ENCODE data around the gene SPHK1.

The SPHK1 gene

GRCh38 chr17:76422406-76422805, 38.0 kb downstream of the SPHK1 start:
- Histone ChIP-seq H3K9me3 (ENCODE audit: insufficient read depth, low read depth, low read length) (no peaks in the 10 kb centered on the region), H3K4me3 (ENCODE audit: low read length, poor library complexity, severe bottlenecking) (no peak overlapping the region), H3K27me3 (ENCODE audit: insufficient read depth, low read length, poor library complexity, severe bottlenecking) (no peaks in the 10 kb centered on the region), H4K20me1 (ENCODE audit: insufficient read depth, low read length, poor library complexity, severe bottlenecking) (peaks cover 12% of the 10 kb centered on the region), H3K4me2 (ENCODE audit: low read depth, low read length, poor library complexity, severe bottlenecking) (no peak overlapping the region), H3K9me2 (replicated peaks; ENCODE audit: low read depth, low read length) (no peaks in the 10 kb centered on the region), H3F3A (ENCODE audit: low read depth) (no peaks in the 10 kb centered on the region), H3K9ac (ENCODE audit: low read depth, low read length, poor library complexity, severe bottlenecking) (no peak overlapping the region), H3K4me1 (ENCODE audit: insufficient read depth, low read length, poor library complexity, severe bottlenecking) (no peaks in the 10 kb centered on the region), H2AFZ (ENCODE audit: low read length) (no peak overlapping the region), H3K36me3 (ENCODE audit: insufficient read depth, low read length) (peaks cover 8% of the 10 kb centered on the region; the same call in 1 of the 2 replicates), H3K79me2 (ENCODE audit: insufficient read depth, low read length) (peaks cover 82% of the 10 kb centered on the region)
- TF ChIP-seq EZH2phosphoT487 (IDR thresholded peaks at IDR 0.05; ENCODE audit: borderline replicate concordance) (no peak), CTCF (conservative IDR thresholded peaks at IDR 0.05; ENCODE audit: low read length) (no peak)

GRCh38 chr17:76422860-76423259, 38.5 kb downstream of the SPHK1 start:
- H3K36me3 ChIP-seq (ENCODE audit: insufficient read depth, low read length), result peaks cover 8% of the 10 kb centered on the region; the same call in 1 of the 2 replicates
- H3K9me3 ChIP-seq (ENCODE audit: insufficient read depth, low read depth, low read length), result no peaks in the 10 kb centered on the region
- no peak overlapping the region for H3K4me2 ChIP-seq (ENCODE audit: low read depth, low read length, poor library complexity, severe bottlenecking)
- H3K4me3 ChIP-seq (ENCODE audit: low read length, poor library complexity, severe bottlenecking), result no peak overlapping the region
- no peak overlapping the region for H2AFZ ChIP-seq (ENCODE audit: low read length)
- peaks cover 12% of the 10 kb centered on the region for H4K20me1 ChIP-seq (ENCODE audit: insufficient read depth, low read length, poor library complexity, severe bottlenecking)
- H3K4me1 ChIP-seq (ENCODE audit: insufficient read depth, low read length, poor library complexity, severe bottlenecking), result no peaks in the 10 kb centered on the region
- H3K9ac ChIP-seq (ENCODE audit: low read depth, low read length, poor library complexity, severe bottlenecking), result no peak overlapping the region
- no peak for TF ChIP-seq EZH2phosphoT487 (IDR thresholded peaks at IDR 0.05; ENCODE audit: borderline replicate concordance)
- no peak for TF ChIP-seq CTCF (conservative IDR thresholded peaks at IDR 0.05; ENCODE audit: low read length)
- H3K9me2 ChIP-seq (replicated peaks; ENCODE audit: low read depth, low read length), result no peaks in the 10 kb centered on the region
- H3K79me2 ChIP-seq (ENCODE audit: insufficient read depth, low read length), result peaks cover 82% of the 10 kb centered on the region
- no peaks in the 10 kb centered on the region for H3K27me3 ChIP-seq (ENCODE audit: insufficient read depth, low read length, poor library complexity, severe bottlenecking)
- H3F3A ChIP-seq (ENCODE audit: low read depth), result no peaks in the 10 kb centered on the region

- H2AFZ ChIP-seq (ENCODE audit: low read length), result no peak overlapping the region
- H4K20me1 ChIP-seq (ENCODE audit: insufficient read depth, low read length, poor library complexity, severe bottlenecking), result peaks cover 9% of the 10 kb centered on the region
- no peak overlapping the region for H3K9ac ChIP-seq (ENCODE audit: low read depth, low read length, poor library complexity, severe bottlenecking)
- H3K4me1 ChIP-seq (ENCODE audit: insufficient read depth, low read length, poor library complexity, severe bottlenecking), result no peaks in the 10 kb centered on the region
- H3K79me2 ChIP-seq (ENCODE audit: insufficient read depth, low read length), result peaks cover 77% of the 10 kb centered on the region
- H3F3A ChIP-seq (ENCODE audit: low read depth), result no peaks in the 10 kb centered on the region
- H3K36me3 ChIP-seq (ENCODE audit: insufficient read depth, low read length), result peaks cover 10% of the 10 kb centered on the region; the same call in 1 of the 2 replicates
- H3K4me2 ChIP-seq (ENCODE audit: low read depth, low read length, poor library complexity, severe bottlenecking), result no peak overlapping the region
- H3K27me3 ChIP-seq (ENCODE audit: insufficient read depth, low read length, poor library complexity, severe bottlenecking), result no peaks in the 10 kb centered on the region
- no peaks in the 10 kb centered on the region for H3K9me3 ChIP-seq (ENCODE audit: insufficient read depth, low read depth, low read length)
- no peak overlapping the region for H3K4me3 ChIP-seq (ENCODE audit: low read length, poor library complexity, severe bottlenecking)
- no peaks in the 10 kb centered on the region for H3K9me2 ChIP-seq (replicated peaks; ENCODE audit: low read depth, low read length)
- TF ChIP-seq CTCF (conservative IDR thresholded peaks at IDR 0.05; ENCODE audit: low read length), result no peak
Observed at GRCh38 chr17:76426853-76427252, 42.4 kb downstream of the SPHK1 start.
